Neural crest cell (in vitro differentiated cells): ENCODE measurements around the gene TAAR6. TPM values are rescaled to one million over a fixed set of nuclear protein-coding genes. Genes with fewer than 3 reads are reported as not detected.
"Not testable (repeated sequence)": the region's sequence is repeated elsewhere in the genome, so short reads cannot be mapped to it uniquely, and the experiment has no call there.

ENCODE experiments used
- DNase-seq: peaks from one replicate; pipeline ENCODE4 v3.0.0; 2021; ENCODE audit warnings: low read depth, mixed read lengths, low spot score
- H3K27ac Mint-ChIP-seq: one replicate; pipeline ENCODE4 v1.8.0; 2021; ENCODE audit warnings: mild to moderate bottlenecking, mixed read lengths; ENCODE audit not compliant: unreplicated experiment
- H3K27me3 Mint-ChIP-seq: 2 replicates; pipeline ENCODE4 v1.8.0; 2021; ENCODE audit warnings: low read depth, mild to moderate bottlenecking, mixed read lengths
- H3K36me3 Mint-ChIP-seq: 2 replicates; pipeline ENCODE4 v1.8.0; 2021; ENCODE audit warnings: low read depth, mild to moderate bottlenecking, mixed read lengths
- H3K4me1 Mint-ChIP-seq: 2 replicates; pipeline ENCODE4 v1.8.0; 2021; ENCODE audit warnings: mixed read lengths
- H3K4me3 Mint-ChIP-seq: one replicate; pipeline ENCODE4 v1.8.0; 2021; ENCODE audit warnings: mild to moderate bottlenecking, mixed read lengths
- H3K9me3 Mint-ChIP-seq: 2 replicates; pipeline ENCODE4 v1.8.0; 2021; ENCODE audit warnings: mixed read lengths
- CTCF ChIP-seq: fragments of 200-600 bp; sonication (generic); conservative IDR thresholded peaks from 2 replicates; pipeline ENCODE4 v1.5.0; 2021; ENCODE audit warnings: antibody characterized with exemption, mild to moderate bottlenecking
- total RNA-seq: library from RNA; stranded (reverse); gene quantifications from 2 replicates; pipeline ENCODE4 v1.2.1, GENCODE V29; 2021

The TAAR6 gene
- total RNA-seq, 1 donor from 2014 or later = not detected

GRCh38 chr6:132590362-132590761, 20.2 kb downstream of the TAAR6 start:
- H3K4me3 Mint-ChIP-seq = no peak overlapping the region
- no peaks in the 10 kb centered on the region for H3K27me3 Mint-ChIP-seq
- H3K36me3 Mint-ChIP-seq = no peaks in the 10 kb centered on the region
- no peaks in the 10 kb centered on the region for H3K9me3 Mint-ChIP-seq
- DNase-seq = no peak
- TF ChIP-seq CTCF = no peak
- no peaks in the 10 kb centered on the region for H3K4me1 Mint-ChIP-seq
- no peak overlapping the region for H3K27ac Mint-ChIP-seq

GRCh38 chr6:132592855-132593254, 22.7 kb downstream of the TAAR6 start:
- H3K27ac Mint-ChIP-seq = no peak overlapping the region
- H3K4me1 Mint-ChIP-seq = no peaks in the 10 kb centered on the region
- DNase-seq = no peak
- no peak overlapping the region for H3K4me3 Mint-ChIP-seq
- TF ChIP-seq CTCF = no peak
- no peaks in the 10 kb centered on the region for H3K9me3 Mint-ChIP-seq
- H3K27me3 Mint-ChIP-seq = no peaks in the 10 kb centered on the region
- no peaks in the 10 kb centered on the region for H3K36me3 Mint-ChIP-seq

- no peak overlapping the region for H3K27ac Mint-ChIP-seq
- no peaks in the 10 kb centered on the region for H3K36me3 Mint-ChIP-seq
- no peak for DNase-seq
- H3K9me3 Mint-ChIP-seq = no peaks in the 10 kb centered on the region
- TF ChIP-seq CTCF = no peak
- peaks cover 4% of the 10 kb centered on the region for H3K27me3 Mint-ChIP-seq
- H3K4me3 Mint-ChIP-seq = no peak overlapping the region
- H3K4me1 Mint-ChIP-seq = peaks cover 3% of the 10 kb centered on the region
These were observed 26.1 kb downstream of the TAAR6 start for GRCh38 chr6:132596201-132596600.

- DNase-seq = no peak
- peaks cover 3% of the 10 kb centered on the region for H3K4me1 Mint-ChIP-seq
- no peak overlapping the region for H3K27ac Mint-ChIP-seq
- peak; percentile 54 for TF ChIP-seq CTCF
- no peak overlapping the region for H3K4me3 Mint-ChIP-seq
- no peaks in the 10 kb centered on the region for H3K9me3 Mint-ChIP-seq
- no peaks in the 10 kb centered on the region for H3K36me3 Mint-ChIP-seq
- peaks cover 4% of the 10 kb centered on the region for H3K27me3 Mint-ChIP-seq
These were observed 28.4 kb downstream of the TAAR6 start for GRCh38 chr6:132598473-132598872.

GRCh38 chr6:132600900-132601299, 30.8 kb downstream of the TAAR6 start:
- not testable (repeated sequence) for DNase-seq, H3K4me1 Mint-ChIP-seq, H3K27me3 Mint-ChIP-seq, H3K9me3 Mint-ChIP-seq, H3K27ac Mint-ChIP-seq, H3K36me3 Mint-ChIP-seq, H3K4me3 Mint-ChIP-seq

- H3K27me3 Mint-ChIP-seq = peaks cover 4% of the 10 kb centered on the region
- TF ChIP-seq CTCF = no peak
- peak overlapping the region; percentile 60 for H3K27ac Mint-ChIP-seq
- H3K9me3 Mint-ChIP-seq = peaks cover 2% of the 10 kb centered on the region
- peaks cover 12% of the 10 kb centered on the region for H3K4me1 Mint-ChIP-seq
- H3K36me3 Mint-ChIP-seq = peaks cover 7% of the 10 kb centered on the region
- no peak overlapping the region for H3K4me3 Mint-ChIP-seq
- DNase-seq = no peak
These were observed 34.6 kb downstream of the TAAR6 start for GRCh38 chr6:132604635-132605152.
